GM12878 (cell line): ENCODE data around the gene MX1. TPM values are rescaled to one million over a fixed set of nuclear protein-coding genes. Genes with fewer than 3 reads are reported as not detected.
A peak's percentile ranks its signal among the peaks of the same experiment; 100 is the strongest.

Experiments used
- ATAC-seq: fragments of 200-7000 bp; cut with Tn5 transposase; 3 replicates; pipeline ENCODE4 v1.9.1; 2020; ENCODE audit warnings: mild to moderate bottlenecking, moderate library complexity
- BruUV-seq: library from RNA; stranded (reverse); fragments of 400-500 nt; replicated peaks from 2 replicates; lab custom pipeline; 2021; lab: Mats Ljungman, UMichigan
- CTCF ChIA-PET: fragments of 300-600 bp; sonication (Branson Sonifier 250); formaldehyde crosslinking; extraction: SDS; loops from one replicate; lab custom pipeline; 2021; ENCODE audit warnings: inconsistent platforms; lab: Yijun Ruan, JAX
- POLR2A ChIA-PET: fragments of 350-600 bp; formaldehyde crosslinking; extraction: SDS; loops from one replicate; lab custom pipeline; 2021; ENCODE audit warnings: inconsistent platforms; lab: Charles Lee
- RAD21 ChIA-PET: fragments of 300-600 bp; sonication (Branson Sonifier 250); formaldehyde crosslinking; loops from one replicate; lab custom pipeline; 2023; ENCODE audit warnings: antibody characterized with exemption; ENCODE audit not compliant: unreplicated experiment; lab: Charles Lee
- SMC1A ChIA-PET: fragments of 300-600 bp; sonication (Branson Sonifier 250); formaldehyde crosslinking; loops from one replicate; lab custom pipeline; 2023; ENCODE audit not compliant: unreplicated experiment, uncharacterized antibody; lab: Charles Lee
- DNase-seq: peaks from one replicate; pipeline ENCODE4 v3.0.0-alpha.2; 2011; ENCODE audit warnings: low read depth, low spot score
- FAIRE-seq: peaks from 3 replicates; lab custom pipeline; 2011; peaks lifted over from hg19 to GRCh38; lab: Jason Lieb, UNC
- H2AFZ ChIP-seq: 2 replicates; pipeline ENCODE4 v1.6.0; 2011; ENCODE audit warnings: low read depth, low read length, control low read depth; ENCODE audit not compliant: control insufficient read depth
- H3K27ac ChIP-seq: 2 replicates; pipeline ENCODE4 v1.5.1; 2011; ENCODE audit warnings: control low read depth; ENCODE audit not compliant: control insufficient read depth, insufficient read depth
- H3K27me3 ChIP-seq, 2 experiments: replicated peaks in 1 of 2; 2 replicates each; pipeline versions ENCODE4 v1.6.0 to v1.6.1; 2011; ENCODE audit warnings: low read length in 1 of 2; ENCODE audit not compliant: control insufficient read depth in 2 of 2, insufficient read depth in 2 of 2
- H3K36me3 ChIP-seq, 2 experiments: 2 replicates each; pipeline ENCODE4 v1.5.1; 2011; ENCODE audit warnings: low read length in 1 of 2; ENCODE audit not compliant: control insufficient read depth in 2 of 2, insufficient read depth in 2 of 2
- H3K4me1 ChIP-seq: 2 replicates; pipeline ENCODE4 v1.6.1; 2011; ENCODE audit warnings: mild to moderate bottlenecking, low read length, moderate library complexity, mixed read lengths; ENCODE audit not compliant: control insufficient read depth, insufficient read depth
- H3K4me2 ChIP-seq: 2 replicates; pipeline ENCODE4 v1.6.0; 2011; ENCODE audit warnings: control low read depth; ENCODE audit not compliant: control insufficient read depth, insufficient read depth
- H3K4me3 ChIP-seq: fragments of 200-600 bp; sonication (generic); 2 replicates; pipeline ENCODE4 v1.5.1; 2016
- H3K79me2 ChIP-seq: 2 replicates; pipeline ENCODE4 v1.6.0; 2011; ENCODE audit warnings: low read length; ENCODE audit not compliant: control insufficient read depth, insufficient read depth
- H3K9ac ChIP-seq: 2 replicates; pipeline ENCODE4 v1.8.0; 2011; ENCODE audit warnings: low read length, control low read depth, mixed read lengths; ENCODE audit not compliant: control insufficient read depth, insufficient read depth
- H3K9me3 ChIP-seq: replicated peaks from 3 replicates; pipeline ENCODE4 v1.5.1; 2011; ENCODE audit warnings: mild to moderate bottlenecking, low read length; ENCODE audit not compliant: control insufficient read depth, insufficient read depth
- H4K20me1 ChIP-seq: 2 replicates; pipeline ENCODE4 v1.6.0; 2011; ENCODE audit not compliant: control insufficient read depth, insufficient read depth
- CBFB ChIP-seq: IDR thresholded peaks from 2 replicates; pipeline ENCODE4 v1.6.1; 2016; ENCODE audit warnings: antibody characterized with exemption, low read depth
- HDAC2 ChIP-seq: fragments of 200-600 bp; sonication (generic); IDR thresholded peaks from 2 replicates; pipeline ENCODE4 v1.6.1; 2017
- IKZF1 ChIP-seq: fragments of 450-650 bp; conservative IDR thresholded peaks from 2 replicates; pipeline ENCODE4 v1.6.1; 2017; ENCODE audit warnings: antibody characterized with exemption, mild to moderate bottlenecking
- JUNB ChIP-seq: IDR thresholded peaks from 2 replicates; pipeline ENCODE4 v1.6.1; 2016; ENCODE audit warnings: antibody characterized with exemption, mild to moderate bottlenecking
- NFYA ChIP-seq: IDR thresholded peaks from 2 replicates; pipeline ENCODE4 v1.6.1; 2011; ENCODE audit warnings: low read depth, mild to moderate bottlenecking, low read length, improper control_type of control experiment, borderline replicate concordance
- NFYB ChIP-seq: IDR thresholded peaks from 2 replicates; pipeline ENCODE4 v1.6.1; 2011; ENCODE audit warnings: low read depth, mild to moderate bottlenecking, low read length, improper control_type of control experiment, moderate library complexity; ENCODE audit not compliant: insufficient read depth
- POLR2A ChIP-seq: IDR thresholded peaks from 2 replicates; pipeline ENCODE4 v1.6.1; 2011; ENCODE audit warnings: low read depth, mild to moderate bottlenecking, low read length
- RB1 ChIP-seq: fragments of 450-650 bp; formaldehyde crosslinking; IDR thresholded peaks from 2 replicates; pipeline ENCODE4 v1.6.1; 2017; ENCODE audit warnings: mild to moderate bottlenecking, borderline replicate concordance
- WGBS: methylation state at CpG from one replicate; pipeline ENCODE4 v1.1.6; 2016; ENCODE audit warnings: low lambda C conversion rate; ENCODE audit not compliant: insufficient replicate concordance, insufficient coverage; ENCODE audit errors: missing lambda C conversion rate; 5-methylcytosine and 5-hydroxymethylcytosine counted together
- in situ Hi-C: fragments of 300-500 bp; cut with MboI; formaldehyde crosslinking; loops from 9 replicates; pipeline ENCODE4 v1.14.3; 2018; ENCODE audit warnings: mixed read lengths
- intact Hi-C: fragments of 100-400 bp; cut with micrococcal nuclease; formaldehyde crosslinking; loops from one replicate; pipeline ENCODE4 v1.14.2; 2022; ENCODE audit not compliant: unreplicated experiment
- polyA plus RNA-seq, 11 experiments: library from polyadenylated mRNA; depleted of rRNA in 4 of 11; unstranded in 6 of 11; stranded (reverse) in 5 of 11; fragments of >200 nt; fragmentation: Nextera tagmentation in 4 of 11; fragmentation: Illumina TruSeq in 1 of 11; extraction: Ambion mirVana in 4 of 11; extraction: Trizol in 1 of 11; gene quantifications; 1 replicate in 1 of 11; 2 replicates in 10 of 11; pipeline versions ENCODE4 v1.2.1 to v1.2.3, GENCODE V29; 2011 to 2016; ENCODE audit warnings: inconsistent platforms in 2 of 11, missing spikeins in 2 of 11, low read depth in 1 of 11
- total RNA-seq, 4 experiments: library from RNA; depleted of rRNA in 3 of 4; stranded (reverse); fragments of >200 nt in 3 of 4; fragmentation: Illumina TruSeq in 1 of 4; extraction: Trizol in 1 of 4; gene quantifications; 2 replicates each; pipeline versions ENCODE4 v1.2.1 to v1.2.3, GENCODE V29; 2013 to 2021
- TF ChIP-seq, protein P1 (sequence below): fragments of 450-650 bp; IDR thresholded peaks from 2 replicates; pipeline ENCODE4 v1.6.1; 2017; ENCODE audit warnings: antibody characterized with exemption, mild to moderate bottlenecking, moderate library complexity
- TF ChIP-seq, protein P2 (sequence below): IDR thresholded peaks from 2 replicates; pipeline ENCODE4 v1.6.1; 2011; ENCODE audit warnings: mild to moderate bottlenecking, low read depth, low read length, moderate library complexity; ENCODE audit not compliant: insufficient replicate concordance

MX1 gene
- total and polyA plus RNA-seq, 10 of the 15 experiments (the other 5 are each of a cell fraction or from before 2014, with no cell fraction given), result 75.9 to 385 (median 302) TPM

DNA sequence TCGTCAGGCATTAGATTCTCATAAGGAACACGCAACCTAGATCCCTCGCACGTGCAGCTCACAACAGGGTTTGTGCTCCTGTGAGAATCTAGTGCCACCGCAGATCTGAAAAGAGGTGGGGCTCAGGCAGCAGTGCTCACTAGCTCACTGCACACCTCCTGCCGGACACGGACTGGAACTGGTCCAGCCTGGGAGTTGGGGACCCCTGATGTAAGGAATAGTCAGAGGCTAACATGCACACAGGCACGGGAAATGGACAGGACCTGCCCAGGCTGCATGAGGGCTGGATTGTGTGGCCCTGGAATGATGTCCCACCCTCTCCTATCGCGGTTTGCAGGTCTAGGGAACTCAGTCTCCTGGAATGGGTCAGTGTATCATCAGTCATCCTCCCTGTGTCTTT, 23.2 kb upstream of the MX1 start:
- TF ChIP-seq, protein P1, sequence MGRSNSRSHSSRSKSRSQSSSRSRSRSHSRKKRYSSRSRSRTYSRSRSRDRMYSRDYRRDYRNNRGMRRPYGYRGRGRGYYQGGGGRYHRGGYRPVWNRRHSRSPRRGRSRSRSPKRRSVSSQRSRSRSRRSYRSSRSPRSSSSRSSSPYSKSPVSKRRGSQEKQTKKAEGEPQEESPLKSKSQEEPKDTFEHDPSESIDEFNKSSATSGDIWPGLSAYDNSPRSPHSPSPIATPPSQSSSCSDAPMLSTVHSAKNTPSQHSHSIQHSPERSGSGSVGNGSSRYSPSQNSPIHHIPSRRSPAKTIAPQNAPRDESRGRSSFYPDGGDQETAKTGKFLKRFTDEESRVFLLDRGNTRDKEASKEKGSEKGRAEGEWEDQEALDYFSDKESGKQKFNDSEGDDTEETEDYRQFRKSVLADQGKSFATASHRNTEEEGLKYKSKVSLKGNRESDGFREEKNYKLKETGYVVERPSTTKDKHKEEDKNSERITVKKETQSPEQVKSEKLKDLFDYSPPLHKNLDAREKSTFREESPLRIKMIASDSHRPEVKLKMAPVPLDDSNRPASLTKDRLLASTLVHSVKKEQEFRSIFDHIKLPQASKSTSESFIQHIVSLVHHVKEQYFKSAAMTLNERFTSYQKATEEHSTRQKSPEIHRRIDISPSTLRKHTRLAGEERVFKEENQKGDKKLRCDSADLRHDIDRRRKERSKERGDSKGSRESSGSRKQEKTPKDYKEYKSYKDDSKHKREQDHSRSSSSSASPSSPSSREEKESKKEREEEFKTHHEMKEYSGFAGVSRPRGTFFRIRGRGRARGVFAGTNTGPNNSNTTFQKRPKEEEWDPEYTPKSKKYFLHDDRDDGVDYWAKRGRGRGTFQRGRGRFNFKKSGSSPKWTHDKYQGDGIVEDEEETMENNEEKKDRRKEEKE, result no peak
- peak; percentile 45 for TF ChIP-seq POLR2A
- Histone ChIP-seq H4K20me1 (no peaks in the 10 kb centered on the region), H2AFZ (no peak overlapping the region), H3K4me2 (no peak overlapping the region), H3K27ac (no peak overlapping the region), H3K79me2 (no peaks in the 10 kb centered on the region), H3K9ac (no peak overlapping the region), H3K9me3 (no peaks in the 10 kb centered on the region), H3K4me1 (no peaks in the 10 kb centered on the region), H3K27me3 (no peaks in the 10 kb centered on the region), H3K4me3 (no peak overlapping the region), H3K36me3 (peaks cover 20 to 39% of the 10 kb centered on the region in 2 experiments; a peak in 3 of 4 replicates)
- no TSS peak for BruUV-seq
- DNase-seq (no peak), ATAC-seq (no peak), FAIRE-seq (no peak)
- 99% methylated on average over 10 of the region's 10 CpGs for WGBS
- ChIA-PET SMC1A (interaction anchor here (0.8 to 1.0 kb wide), 2 partner anchors 8 to 9 kb away, joined by 3 to 4 read pairs; no protein-coding TSS in a partner anchor), CTCF (interaction anchor here (1.5 kb wide), 1 partner anchor 9 kb away, joined by 7 read pairs; no protein-coding TSS in a partner anchor), POLR2A (no interaction called here), RAD21 (interaction anchor here (0.7 kb wide), 1 partner anchor 120 kb away, joined by 3 read pairs; no protein-coding TSS in a partner anchor)
- in situ Hi-C loops, result no loop called here
- intact Hi-C loops, result no loop called here

DNA sequence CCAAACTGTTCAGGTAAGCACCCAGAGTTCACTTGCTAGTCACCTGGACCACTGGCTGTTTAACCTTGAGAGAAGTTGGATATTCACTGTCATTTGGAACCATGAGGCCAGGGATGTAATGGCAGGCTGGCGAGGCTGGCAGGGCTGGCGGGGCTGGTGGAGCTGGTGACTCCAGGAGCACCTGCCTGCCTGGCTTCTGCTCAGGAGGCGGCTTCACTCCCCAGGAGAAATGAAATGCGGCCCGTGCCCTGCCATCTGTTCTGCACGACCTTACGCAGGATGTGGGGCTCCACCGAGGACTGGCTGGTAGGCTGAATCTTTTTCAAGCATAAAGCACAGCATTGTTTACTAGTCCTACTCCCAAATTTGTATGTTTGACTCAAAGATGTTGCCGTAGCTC, 22.7 kb upstream of the MX1 start:
- BruUV-seq, result no TSS peak
- DNase-seq (no peak), FAIRE-seq (no peak), ATAC-seq (no peak)
- in situ Hi-C loops, result no loop called here
- CTCF ChIA-PET, result interaction anchor here (1.5 kb wide), 1 partner anchor 8 kb away, joined by 7 read pairs; no protein-coding TSS in a partner anchor
- SMC1A ChIA-PET, result interaction anchor here (0.8 kb wide), 1 partner anchor 9 kb away, joined by 3 read pairs; no protein-coding TSS in a partner anchor
- H3K9ac ChIP-seq, result no peak overlapping the region
- intact Hi-C loops, result no loop called here
- H3K9me3 ChIP-seq, result no peaks in the 10 kb centered on the region
- H3K4me3 ChIP-seq, result no peak overlapping the region
- POLR2A ChIA-PET, result no interaction called here
- no peaks in the 10 kb centered on the region for H3K79me2 ChIP-seq
- H4K20me1 ChIP-seq, result no peaks in the 10 kb centered on the region
- no peaks in the 10 kb centered on the region for H3K4me1 ChIP-seq
- 96% methylated on average over 9 of the region's 9 CpGs for WGBS
- no peak overlapping the region for H3K27ac ChIP-seq
- no peaks in the 10 kb centered on the region for H3K27me3 ChIP-seq
- no peak overlapping the region for H2AFZ ChIP-seq
- peaks cover 23 to 35% of the 10 kb centered on the region in 2 experiments; a peak in 3 of 4 replicates for H3K36me3 ChIP-seq
- RAD21 ChIA-PET, result interaction anchor here (0.7 kb wide), 1 partner anchor 120 kb away, joined by 3 read pairs; no protein-coding TSS in a partner anchor
- H3K4me2 ChIP-seq, result no peak overlapping the region
- no peak for TF ChIP-seq HDAC2
- TF ChIP-seq JUNB, result no peak
- no peak for TF ChIP-seq NFYA
- no peak for TF ChIP-seq NFYB
- TF ChIP-seq RB1, result no peak
- TF ChIP-seq, protein P2, sequence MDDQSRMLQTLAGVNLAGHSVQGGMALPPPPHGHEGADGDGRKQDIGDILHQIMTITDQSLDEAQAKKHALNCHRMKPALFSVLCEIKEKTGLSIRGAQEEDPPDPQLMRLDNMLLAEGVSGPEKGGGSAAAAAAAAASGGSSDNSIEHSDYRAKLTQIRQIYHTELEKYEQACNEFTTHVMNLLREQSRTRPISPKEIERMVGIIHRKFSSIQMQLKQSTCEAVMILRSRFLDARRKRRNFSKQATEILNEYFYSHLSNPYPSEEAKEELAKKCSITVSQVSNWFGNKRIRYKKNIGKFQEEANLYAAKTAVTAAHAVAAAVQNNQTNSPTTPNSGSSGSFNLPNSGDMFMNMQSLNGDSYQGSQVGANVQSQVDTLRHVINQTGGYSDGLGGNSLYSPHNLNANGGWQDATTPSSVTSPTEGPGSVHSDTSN, result no peak
- TF ChIP-seq CBFB, result no peak
- TF ChIP-seq IKZF1, result no peak
